HepG2 (cell line): ENCODE data around the gene C5orf52. TPM values are rescaled to one million over a fixed set of nuclear protein-coding genes. Genes with fewer than 3 reads are reported as not detected.

Experiments
- ATAC-seq: fragments of 200-7000 bp; cut with Tn5 transposase; 3 replicates; pipeline ENCODE4 v1.9.1; 2020; ENCODE audit warnings: mild to moderate bottlenecking, moderate library complexity
- BruUV-seq: library from RNA; stranded (reverse); fragments of 400-500 nt; replicated peaks from 2 replicates; lab custom pipeline; 2021; lab: Mats Ljungman, UMichigan
- CTCF ChIA-PET: fragments of 300-600 bp; formaldehyde crosslinking; extraction: SDS; loops from one replicate; lab custom pipeline; 2021; ENCODE audit warnings: low total read pairs, inconsistent platforms, low intra/inter-chr PET ratio; lab: Yijun Ruan, JAX
- POLR2A ChIA-PET: fragments of 350-600 bp; sonication (Branson Sonifier 250); formaldehyde crosslinking; loops from one replicate; lab custom pipeline; 2020; ENCODE audit warnings: antibody characterized with exemption, inconsistent platforms; lab: Yijun Ruan, JAX
- DNase-seq: peaks from one replicate; pipeline ENCODE4 v3.0.0-alpha.2; 2015; ENCODE audit warnings: low spot score
- FAIRE-seq: peaks from 3 replicates; lab custom pipeline; 2011; peaks lifted over from hg19 to GRCh38; lab: Jason Lieb, UNC
- H2AFZ ChIP-seq: one replicate; pipeline ENCODE4 v1.6.1; 2011; ENCODE audit warnings: low read length, inconsistent platforms
- H3K27ac ChIP-seq: fragments of 300-600 bp; 3 replicates; pipeline ENCODE4 v1.8.0; 2011; ENCODE audit warnings: mixed run types, mild to moderate bottlenecking, mixed read lengths, low read length, inconsistent platforms; ENCODE audit not compliant: insufficient read depth; ENCODE audit errors: extremely low read length
- H3K27me3 ChIP-seq, 2 experiments: fragments of 200-600 bp in 1 of 2; 2 replicates in 1 of 2; 3 replicates in 1 of 2; pipeline versions ENCODE4 v1.6.0 to v1.8.0; 2011; ENCODE audit warnings: low read length in 2 of 2, mild to moderate bottlenecking in 2 of 2, moderate library complexity in 2 of 2, inconsistent platforms in 1 of 2; ENCODE audit not compliant: insufficient read depth in 2 of 2, control insufficient read depth in 1 of 2
- H3K36me3 ChIP-seq, 2 experiments: fragments of 200-600 bp in 1 of 2; replicated peaks in 1 of 2; 2 replicates in 1 of 2; 3 replicates in 1 of 2; pipeline versions ENCODE4 v1.5.1 to v1.8.0; 2011; ENCODE audit warnings: low read length in 2 of 2, inconsistent platforms in 1 of 2; ENCODE audit not compliant: insufficient read depth in 2 of 2, control insufficient read depth in 1 of 2
- H3K4me1 ChIP-seq: 2 replicates; pipeline ENCODE4 v1.5.1; 2012; ENCODE audit warnings: low read length, inconsistent platforms; ENCODE audit not compliant: insufficient read depth
- H3K4me2 ChIP-seq: 2 replicates; pipeline ENCODE4 v1.6.0; 2011; ENCODE audit warnings: low read depth, low read length, inconsistent platforms
- H3K4me3 ChIP-seq, 3 experiments: fragments of 200-600 bp in 1 of 3; sonication (generic), shearing (Covaris generic) in 1 of 3; replicated peaks in 1 of 3; 2 replicates each; pipeline ENCODE4 v1.5.1; 2011 to 2016; ENCODE audit warnings: low read length in 3 of 3, inconsistent platforms in 2 of 3, low read depth in 2 of 3, mild to moderate bottlenecking in 2 of 3, control low read depth in 1 of 3, mixed read lengths in 1 of 3; ENCODE audit not compliant: insufficient read depth in 1 of 3
- H3K79me2 ChIP-seq: one replicate; pipeline ENCODE4 v1.6.1; 2011; ENCODE audit warnings: low read length, inconsistent platforms; ENCODE audit not compliant: insufficient read depth
- H3K9ac ChIP-seq: 2 replicates; pipeline ENCODE4 v1.6.0; 2011; ENCODE audit warnings: mild to moderate bottlenecking, low read depth, low read length, inconsistent platforms; ENCODE audit not compliant: insufficient read depth
- H3K9me3 ChIP-seq: 2 replicates; pipeline ENCODE4 v1.5.1; 2012; ENCODE audit warnings: mild to moderate bottlenecking, low read length
- H4K20me1 ChIP-seq: 2 replicates; pipeline ENCODE4 v1.6.0; 2011; ENCODE audit warnings: inconsistent platforms, mild to moderate bottlenecking, low read length, moderate library complexity; ENCODE audit not compliant: insufficient read depth
- ATRX ChIP-seq: sonication (generic); formaldehyde crosslinking; IDR thresholded peaks from 2 replicates; pipeline ENCODE4 v1.4.0; 2020; ENCODE audit warnings: missing genetic modification reagents, borderline replicate concordance
- DR1 ChIP-seq: sonication (generic); formaldehyde crosslinking; IDR thresholded peaks from 2 replicates; pipeline ENCODE4 v1.8.0; 2021; ENCODE audit warnings: mild to moderate bottlenecking, missing genetic modification reagents, inconsistent platforms
- EZH2 ChIP-seq: conservative IDR thresholded peaks from 2 replicates; pipeline ENCODE4 v1.6.1; 2012; ENCODE audit warnings: mild to moderate bottlenecking, low read depth, low read length, moderate library complexity
- GLI4 ChIP-seq: sonication (generic); formaldehyde crosslinking; IDR thresholded peaks from 2 replicates; pipeline ENCODE4 v1.5.1; 2020; ENCODE audit warnings: missing genetic modification reagents, mild to moderate bottlenecking, moderate library complexity, borderline replicate concordance
- JUN ChIP-seq: sonication (generic); formaldehyde crosslinking; IDR thresholded peaks from 2 replicates; pipeline ENCODE4 v1.4.0; 2020; ENCODE audit warnings: mild to moderate bottlenecking, missing genetic modification reagents
- KLF12 ChIP-seq: sonication (generic); formaldehyde crosslinking; IDR thresholded peaks from 2 replicates; pipeline ENCODE4 v1.4.0; 2020; ENCODE audit warnings: missing genetic modification reagents, borderline replicate concordance
- MAFK ChIP-seq, 2 experiments: IDR thresholded peaks in 1 of 2; conservative IDR thresholded peaks in 1 of 2; 2 replicates each; pipeline ENCODE4 v1.6.1; 2011; ENCODE audit warnings: improper control_type of control experiment in 2 of 2, low read length in 2 of 2
- MLX ChIP-seq: IDR thresholded peaks from 2 replicates; pipeline ENCODE4 v1.6.1; 2016
- RNF219 ChIP-seq: sonication (generic); formaldehyde crosslinking; IDR thresholded peaks from 2 replicates; pipeline ENCODE4 v1.5.0; 2020; ENCODE audit warnings: mild to moderate bottlenecking, missing genetic modification reagents
- SMAD9 ChIP-seq: sonication (generic); formaldehyde crosslinking; IDR thresholded peaks from 2 replicates; pipeline ENCODE4 v1.5.1; 2020; ENCODE audit warnings: mild to moderate bottlenecking, missing genetic modification reagents
- ZBTB7A ChIP-seq: sonication (generic); formaldehyde crosslinking; IDR thresholded peaks from 2 replicates; pipeline ENCODE4 v1.8.0; 2022; ENCODE audit warnings: mild to moderate bottlenecking, missing genetic modification reagents
- ZNF20 ChIP-seq: sonication (generic); formaldehyde crosslinking; IDR thresholded peaks from 2 replicates; pipeline ENCODE4 v1.4.0; 2020; ENCODE audit warnings: mild to moderate bottlenecking, moderate library complexity, missing genetic modification reagents
- ZNF207 ChIP-seq: fragments of 450-650 bp; IDR thresholded peaks from 2 replicates; pipeline ENCODE4 v1.6.1; 2016; ENCODE audit warnings: antibody characterized with exemption, borderline replicate concordance
- ZNF354B ChIP-seq: sonication (generic); formaldehyde crosslinking; IDR thresholded peaks from 2 replicates; pipeline ENCODE4 v1.8.0; 2022; ENCODE audit warnings: mild to moderate bottlenecking, missing genetic modification reagents
- ZNF546 ChIP-seq: sonication (generic); formaldehyde crosslinking; conservative IDR thresholded peaks from 2 replicates; pipeline ENCODE4 v1.8.1; 2023; ENCODE audit warnings: mild to moderate bottlenecking, missing genetic modification reagents
- ZNF7 ChIP-seq: IDR thresholded peaks from 2 replicates; pipeline ENCODE4 v1.6.1; 2016; ENCODE audit warnings: missing biosample characterization, missing genetic modification reagents
- ZNF703 ChIP-seq: sonication (generic); formaldehyde crosslinking; IDR thresholded peaks from 2 replicates; pipeline ENCODE4 v1.5.1; 2020; ENCODE audit warnings: missing genetic modification reagents, mild to moderate bottlenecking, moderate library complexity, borderline replicate concordance
- ZNF850 ChIP-seq: sonication (generic); formaldehyde crosslinking; conservative IDR thresholded peaks from 2 replicates; pipeline ENCODE4 v1.9.0; 2021; ENCODE audit warnings: mild to moderate bottlenecking, missing genetic modification reagents
- WGBS: methylation state at CpG from one replicate; pipeline ENCODE4 v1.1.6; 2017; ENCODE audit warnings: low lambda C conversion rate; 5-methylcytosine and 5-hydroxymethylcytosine counted together
- in situ Hi-C: cut with HindIII; loops from 2 replicates; pipeline ENCODE4 v1.10.0; 2017; ENCODE audit warnings: low pct_unique_long_range_greater_than_20kb; ENCODE audit not compliant: extremely low pct_ligation_motif_present
- intact Hi-C: fragments of 100-400 bp; cut with micrococcal nuclease; formaldehyde crosslinking; loops from one replicate; pipeline ENCODE4 v1.10.0; 2022; ENCODE audit not compliant: unreplicated experiment
- polyA plus RNA-seq, 8 experiments: library from polyadenylated mRNA; depleted of rRNA in 3 of 8; stranded (reverse) in 7 of 8; unstranded in 1 of 8; fragments of >200 nt; fragmentation: Illumina TruSeq in 4 of 8; extraction: Trizol in 4 of 8; gene quantifications; 2 replicates each; pipeline versions ENCODE4 v1.2.1 to v1.2.3, GENCODE V29; 2011 to 2016; ENCODE audit warnings: low read depth in 4 of 8, missing spikeins in 1 of 8, mixed read lengths in 1 of 8; ENCODE audit not compliant: insufficient read depth in 1 of 8
- total RNA-seq, 5 experiments: library from RNA; depleted of rRNA; stranded (reverse); fragments of >200 nt; fragmentation: Illumina TruSeq; extraction: Trizol; gene quantifications; 2 replicates each; pipeline ENCODE4 v1.2.3, GENCODE V29; 2016; ENCODE audit warnings: low read depth in 1 of 5
- TF ChIP-seq, protein P1 (sequence below): sonication (generic); formaldehyde crosslinking; IDR thresholded peaks from 2 replicates; pipeline ENCODE4 v1.8.1; 2022; ENCODE audit warnings: low read depth, mild to moderate bottlenecking, missing genetic modification reagents

C5orf52 gene
- total and polyA plus RNA-seq, 2 of the 13 experiments (the other 11 are each of a cell fraction or from before 2014, with no cell fraction given), result not detected

DNA sequence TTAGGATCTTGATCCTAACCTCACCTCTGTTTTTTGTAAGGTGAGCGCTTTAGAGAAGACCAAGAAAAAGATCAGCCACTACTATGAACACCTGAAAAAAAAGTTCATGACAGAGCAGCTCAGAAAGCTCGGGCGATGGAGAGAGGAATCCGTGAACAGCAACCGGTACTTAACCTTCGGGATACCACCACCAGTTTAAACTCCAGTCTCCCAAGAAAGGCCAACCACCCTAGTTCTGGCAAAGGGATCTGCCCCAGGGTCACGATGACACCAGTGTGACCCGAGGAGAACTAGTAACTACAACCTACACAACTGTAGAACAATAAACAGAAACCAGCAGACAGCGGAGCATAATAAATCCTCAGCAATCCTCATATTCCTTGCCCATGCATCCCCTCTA, 8.5 kb downstream of the C5orf52 start:
- H2AFZ ChIP-seq, result no peak overlapping the region
- H3K79me2 ChIP-seq, result no peaks in the 10 kb centered on the region
- FAIRE-seq, result no peak
- H3K4me3 ChIP-seq, result no peak overlapping the region
- no TSS peak for BruUV-seq
- no peak overlapping the region for H3K9ac ChIP-seq
- ChIA-PET CTCF (no interaction called here), POLR2A (no interaction called here)
- intact Hi-C loops (no loop called here), in situ Hi-C loops (no loop called here)
- H3K36me3 ChIP-seq, result no peaks in the 10 kb centered on the region
- no peak overlapping the region for H3K27ac ChIP-seq
- H3K4me1 ChIP-seq, result no peaks in the 10 kb centered on the region
- no peaks in the 10 kb centered on the region for H3K9me3 ChIP-seq
- H3K27me3 ChIP-seq, result no peaks in the 10 kb centered on the region
- WGBS, result 53% methylated on average over 9 of the region's 9 CpGs
- no peak for ATAC-seq
- no peaks in the 10 kb centered on the region for H4K20me1 ChIP-seq
- no peak overlapping the region for H3K4me2 ChIP-seq
- no peak for DNase-seq
- no peak for TF ChIP-seq ZBTB7A (CRISPR knock-in tag)
- no peak for TF ChIP-seq ZNF20 (CRISPR knock-in tag)
- TF ChIP-seq EZH2, result no peak
- no peak for TF ChIP-seq ZNF546
- TF ChIP-seq ZNF850 (CRISPR knock-in tag), result no peak
- TF ChIP-seq DR1 (CRISPR knock-in tag), result no peak
- no peak for TF ChIP-seq GLI4
- TF ChIP-seq MAFK (conservative IDR thresholded peaks at IDR 0.05 in 1 of 2, IDR thresholded peaks at IDR 0.05 in 1 of 2; ENCODE audit: low read length in 2 of 2), result no peak
- no peak for TF ChIP-seq ATRX (CRISPR knock-in tag)
- no peak for TF ChIP-seq ZNF7
- no peak for TF ChIP-seq ZNF207
- TF ChIP-seq, protein P1, sequence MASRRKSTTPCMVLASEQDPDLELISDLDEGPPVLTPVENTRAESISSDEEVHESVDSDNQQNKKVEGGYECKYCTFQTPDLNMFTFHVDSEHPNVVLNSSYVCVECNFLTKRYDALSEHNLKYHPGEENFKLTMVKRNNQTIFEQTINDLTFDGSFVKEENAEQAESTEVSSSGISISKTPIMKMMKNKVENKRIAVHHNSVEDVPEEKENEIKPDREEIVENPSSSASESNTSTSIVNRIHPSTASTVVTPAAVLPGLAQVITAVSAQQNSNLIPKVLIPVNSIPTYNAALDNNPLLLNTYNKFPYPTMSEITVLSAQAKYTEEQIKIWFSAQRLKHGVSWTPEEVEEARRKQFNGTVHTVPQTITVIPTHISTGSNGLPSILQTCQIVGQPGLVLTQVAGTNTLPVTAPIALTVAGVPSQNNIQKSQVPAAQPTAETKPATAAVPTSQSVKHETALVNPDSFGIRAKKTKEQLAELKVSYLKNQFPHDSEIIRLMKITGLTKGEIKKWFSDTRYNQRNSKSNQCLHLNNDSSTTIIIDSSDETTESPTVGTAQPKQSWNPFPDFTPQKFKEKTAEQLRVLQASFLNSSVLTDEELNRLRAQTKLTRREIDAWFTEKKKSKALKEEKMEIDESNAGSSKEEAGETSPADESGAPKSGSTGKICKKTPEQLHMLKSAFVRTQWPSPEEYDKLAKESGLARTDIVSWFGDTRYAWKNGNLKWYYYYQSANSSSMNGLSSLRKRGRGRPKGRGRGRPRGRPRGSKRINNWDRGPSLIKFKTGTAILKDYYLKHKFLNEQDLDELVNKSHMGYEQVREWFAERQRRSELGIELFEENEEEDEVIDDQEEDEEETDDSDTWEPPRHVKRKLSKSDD (CRISPR knock-in tag), result no peak
- TF ChIP-seq ZNF703 (CRISPR knock-in tag), result no peak
- no peak for TF ChIP-seq SMAD9
- TF ChIP-seq JUN, result no peak
- no peak for TF ChIP-seq KLF12 (CRISPR knock-in tag)
- no peak for TF ChIP-seq MLX (CRISPR knock-in tag)
- TF ChIP-seq ZNF354B (CRISPR knock-in tag), result no peak
- TF ChIP-seq RNF219 (CRISPR knock-in tag), result no peak
